Lower leg skin (tissue), 4 donors: ENCODE measurements around the gene MAMLD1. TPM values are rescaled to one million over a fixed set of nuclear protein-coding genes. Genes with fewer than 3 reads are reported as not detected.

Experiments
- DNase-seq, 2 donors: peaks; one replicate each; pipeline ENCODE4 v3.0.0-alpha.2; 2019; ENCODE audit warnings: low spot score in 2 of 2
- H3K4me3 ChIP-seq: fragments of 200-600 bp; sonication (generic); 2 replicates; pipeline ENCODE4 v1.5.1; 2017; ENCODE audit warnings: mild to moderate bottlenecking, low read depth; ENCODE audit not compliant: poor library complexity, severe bottlenecking
- POLR2A ChIP-seq, 2 donors: fragments of 450-650 bp; IDR thresholded peaks; one replicate each; pipeline ENCODE4 v1.6.1; 2016 to 2017; ENCODE audit warnings: antibody characterized with exemption in 2 of 2, mild to moderate bottlenecking in 1 of 2, moderate library complexity in 1 of 2
- WGBS, 2 donors: methylation state at CpG; one replicate each; pipeline ENCODE4 v1.1.5; 2018; 5-methylcytosine and 5-hydroxymethylcytosine counted together
- intact Hi-C: fragments of 100-400 bp; cut with DNase I; formaldehyde crosslinking; loops from one replicate; pipeline ENCODE4 v1.15.0; 2023; ENCODE audit warnings: low total_unique reads
- total RNA-seq, 4 donors: library from RNA; depleted of rRNA; stranded (reverse); fragments of >200 nt; gene quantifications; one replicate each; pipeline ENCODE4 v1.1.0, GENCODE V29; 2016
- TF ChIP-seq, protein P1 (sequence below), 3 donors: fragments of 450-650 bp; IDR thresholded peaks; one replicate each; pipeline ENCODE4 v1.5.1; 2016; ENCODE audit warnings: antibody characterized with exemption in 3 of 3, mild to moderate bottlenecking in 3 of 3, moderate library complexity in 2 of 3

Gene MAMLD1
- total RNA-seq, 4 donors from 2014 or later, result 1.9 to 3.2 (median 2.6) TPM

DNA sequence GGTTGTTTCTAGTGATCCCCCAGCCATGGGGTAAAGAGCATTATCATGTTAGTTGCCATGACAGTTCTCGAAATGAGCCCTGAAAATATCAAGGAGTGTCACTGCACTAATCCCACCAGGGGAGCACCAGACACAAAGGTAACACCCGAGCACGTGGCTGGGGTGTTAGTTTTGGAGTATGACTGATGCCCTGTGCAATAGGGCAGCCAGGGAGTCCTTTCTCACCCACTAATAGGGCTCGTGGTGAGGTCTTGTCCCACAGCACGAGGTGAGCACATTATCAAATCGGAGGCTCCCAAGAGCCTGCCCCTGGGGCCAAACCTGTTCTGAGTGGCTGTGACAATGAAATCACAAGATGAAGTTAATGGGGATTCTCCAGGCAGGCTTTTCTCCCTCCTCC, 9.6 kb downstream of the MAMLD1 start:
- intact Hi-C loops, result no loop called here
- H3K4me3 ChIP-seq, result no peak overlapping the region
- no peak for DNase-seq
- 29 to 56% methylated on average over 6 of the region's 6 CpGs for WGBS, 2 donors
- no peak for TF ChIP-seq POLR2A (IDR thresholded peaks at IDR 0.05)
- TF ChIP-seq, protein P1, sequence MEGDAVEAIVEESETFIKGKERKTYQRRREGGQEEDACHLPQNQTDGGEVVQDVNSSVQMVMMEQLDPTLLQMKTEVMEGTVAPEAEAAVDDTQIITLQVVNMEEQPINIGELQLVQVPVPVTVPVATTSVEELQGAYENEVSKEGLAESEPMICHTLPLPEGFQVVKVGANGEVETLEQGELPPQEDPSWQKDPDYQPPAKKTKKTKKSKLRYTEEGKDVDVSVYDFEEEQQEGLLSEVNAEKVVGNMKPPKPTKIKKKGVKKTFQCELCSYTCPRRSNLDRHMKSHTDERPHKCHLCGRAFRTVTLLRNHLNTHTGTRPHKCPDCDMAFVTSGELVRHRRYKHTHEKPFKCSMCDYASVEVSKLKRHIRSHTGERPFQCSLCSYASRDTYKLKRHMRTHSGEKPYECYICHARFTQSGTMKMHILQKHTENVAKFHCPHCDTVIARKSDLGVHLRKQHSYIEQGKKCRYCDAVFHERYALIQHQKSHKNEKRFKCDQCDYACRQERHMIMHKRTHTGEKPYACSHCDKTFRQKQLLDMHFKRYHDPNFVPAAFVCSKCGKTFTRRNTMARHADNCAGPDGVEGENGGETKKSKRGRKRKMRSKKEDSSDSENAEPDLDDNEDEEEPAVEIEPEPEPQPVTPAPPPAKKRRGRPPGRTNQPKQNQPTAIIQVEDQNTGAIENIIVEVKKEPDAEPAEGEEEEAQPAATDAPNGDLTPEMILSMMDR (IDR thresholded peaks at IDR 0.05), result no peak

DNA sequence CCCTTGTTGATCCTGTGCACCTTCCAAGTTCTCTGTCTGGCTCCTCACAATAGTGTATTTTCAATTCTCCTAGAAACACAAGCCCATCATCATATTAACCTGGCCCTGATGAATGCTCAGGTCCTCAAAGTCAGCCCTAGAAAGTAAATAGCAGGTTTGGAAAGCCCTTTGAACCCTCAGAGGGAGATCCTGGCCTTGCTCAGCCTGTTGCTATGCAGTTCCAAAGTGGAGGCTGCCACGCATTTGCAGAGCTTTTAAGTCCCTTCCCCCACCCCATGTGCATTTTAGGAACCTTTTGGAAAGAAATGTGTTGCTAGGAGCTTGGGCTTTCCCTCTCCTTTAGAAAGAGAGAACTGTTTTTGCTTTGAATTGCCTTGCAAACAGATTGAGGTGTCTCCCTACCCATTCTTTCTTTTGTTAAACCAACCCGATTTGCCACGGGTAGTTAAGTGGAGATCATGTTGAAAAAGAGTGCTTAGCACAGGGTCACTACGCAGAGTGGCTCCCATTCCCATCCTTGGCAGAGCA, 12.2 kb downstream of the MAMLD1 start:
- no peak for DNase-seq
- TF ChIP-seq POLR2A (IDR thresholded peaks at IDR 0.05), result no peak
- TF ChIP-seq, protein P1 (IDR thresholded peaks at IDR 0.05), result no peak
- no peak overlapping the region for H3K4me3 ChIP-seq
- intact Hi-C loops, result no loop called here
- WGBS, 2 donors, result 63 to 64% methylated on average over 4 of the region's 4 CpGs

DNA sequence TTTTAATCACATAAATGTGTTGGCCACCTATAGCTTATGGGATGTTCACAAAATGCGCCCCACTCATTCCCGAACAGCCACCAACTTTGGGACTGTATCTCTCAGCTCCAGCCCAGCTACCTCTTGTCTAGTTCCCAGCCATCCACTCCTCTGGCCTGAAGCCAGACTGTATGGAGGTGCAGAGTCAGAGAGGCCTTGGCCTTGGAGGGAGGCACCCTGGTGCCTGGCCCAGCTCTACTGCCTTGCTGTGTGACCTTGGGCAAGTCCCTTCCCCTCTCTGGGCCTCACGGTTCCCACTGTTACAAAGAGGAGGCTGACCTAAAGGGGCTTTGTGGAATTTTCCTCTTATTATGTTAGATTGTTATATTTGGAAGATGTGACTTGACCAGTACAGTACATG, 13.9 kb downstream of the MAMLD1 start:
- WGBS, 2 donors, result 77 to 79% methylated on average over 3 of the region's 3 CpGs
- no peak for DNase-seq
- H3K4me3 ChIP-seq, result no peak overlapping the region
- intact Hi-C loops, result no loop called here
- TF ChIP-seq, protein P1 (IDR thresholded peaks at IDR 0.05), result no peak
- TF ChIP-seq POLR2A (IDR thresholded peaks at IDR 0.05), result no peak

DNA sequence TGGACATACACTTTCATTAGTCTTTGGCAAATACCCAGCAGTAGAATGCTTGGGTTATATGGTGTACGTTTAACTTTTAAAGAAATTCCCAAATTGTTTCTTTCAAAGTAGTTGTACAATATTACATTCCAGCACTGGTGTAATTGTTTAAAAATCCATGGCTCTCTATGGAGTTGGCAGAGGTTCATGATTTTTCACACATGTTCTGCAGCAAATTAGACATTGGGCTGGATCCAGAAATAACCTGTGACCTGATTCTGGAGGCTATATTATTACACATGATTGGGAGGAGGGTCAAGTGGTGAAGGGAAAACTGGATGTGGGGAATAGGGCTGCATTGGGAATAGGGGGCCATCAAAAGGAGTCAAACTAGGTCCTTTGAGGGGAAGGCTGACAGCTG, 41.9 kb downstream of the MAMLD1 start:
- TF ChIP-seq, protein P1 (IDR thresholded peaks at IDR 0.05), result no peak
- no peak for TF ChIP-seq POLR2A (IDR thresholded peaks at IDR 0.05)
- H3K4me3 ChIP-seq, result no peak overlapping the region
- 31 to 38% methylated on average over 1 of the region's 1 CpG for WGBS, 2 donors
- DNase-seq, result no peak
- intact Hi-C loops, result no loop called here

DNA sequence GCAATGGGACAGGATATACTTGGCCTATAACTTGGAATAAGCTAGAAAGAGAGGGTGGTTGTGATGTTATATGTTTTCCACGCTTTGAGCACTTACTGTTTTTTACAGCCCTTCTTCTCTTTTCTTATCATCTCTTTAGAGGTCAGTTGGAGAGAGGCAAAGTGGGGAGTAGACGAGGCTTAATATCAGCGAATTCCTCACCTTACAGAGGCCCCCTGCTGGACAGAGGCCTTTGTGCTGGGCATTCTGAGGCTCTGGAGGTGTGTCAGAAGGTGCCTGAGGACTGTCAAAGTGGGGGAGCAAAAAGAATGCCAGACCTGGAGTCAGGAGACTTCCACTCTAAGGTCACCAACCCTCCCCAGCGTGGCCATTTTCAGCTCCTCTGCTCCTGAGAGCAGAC, 42.5 kb downstream of the MAMLD1 start:
- no peak for DNase-seq
- H3K4me3 ChIP-seq, result no peak overlapping the region
- 65 to 89% methylated on average over 4 of the region's 4 CpGs for whole genome bisulfite sequencing, 2 donors
- no peak for TF ChIP-seq POLR2A (IDR thresholded peaks at IDR 0.05)
- TF ChIP-seq, protein P1 (IDR thresholded peaks at IDR 0.05), result no peak
- intact Hi-C loops, result no loop called here

DNA sequence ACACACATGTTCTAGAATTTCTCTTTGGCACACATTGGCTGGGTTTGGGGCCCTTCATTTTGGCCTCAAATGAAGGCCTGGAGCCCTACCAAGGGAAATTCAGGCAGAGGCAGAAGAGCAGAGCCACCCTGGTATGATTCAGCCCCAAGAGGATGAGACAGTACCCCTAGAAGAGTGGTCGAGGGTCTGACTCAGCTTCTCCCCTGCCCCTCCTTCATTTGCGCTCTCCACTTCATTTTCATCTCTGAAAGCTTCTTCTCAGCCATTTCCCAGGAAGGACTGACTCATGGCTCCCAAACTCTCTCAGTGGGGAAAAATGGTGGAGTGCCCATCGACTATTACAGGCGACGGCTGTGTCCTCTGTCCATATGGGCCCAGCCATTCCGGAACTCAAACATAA, 43.5 kb downstream of the MAMLD1 start:
- DNase-seq, result no peak
- intact Hi-C loops, result no loop called here
- H3K4me3 ChIP-seq, result no peak overlapping the region
- 72 to 83% methylated on average over 6 of the region's 6 CpGs for WGBS, 2 donors
- TF ChIP-seq, protein P1 (IDR thresholded peaks at IDR 0.05), result no peak
- TF ChIP-seq POLR2A (IDR thresholded peaks at IDR 0.05), result no peak
